HG03575 (cell line): ENCODE measurements around the gene ROBO3.

ENCODE experiments used
- ATAC-seq: cut with Tn5 transposase; IDR thresholded peaks from one replicate; pipeline ENCODE4 v1.9.1; 2021; ENCODE audit not compliant: unreplicated experiment, insufficient number of reproducible peaks, low FRiP score; ENCODE audit errors: extremely low read depth

ROBO3 gene

DNA sequence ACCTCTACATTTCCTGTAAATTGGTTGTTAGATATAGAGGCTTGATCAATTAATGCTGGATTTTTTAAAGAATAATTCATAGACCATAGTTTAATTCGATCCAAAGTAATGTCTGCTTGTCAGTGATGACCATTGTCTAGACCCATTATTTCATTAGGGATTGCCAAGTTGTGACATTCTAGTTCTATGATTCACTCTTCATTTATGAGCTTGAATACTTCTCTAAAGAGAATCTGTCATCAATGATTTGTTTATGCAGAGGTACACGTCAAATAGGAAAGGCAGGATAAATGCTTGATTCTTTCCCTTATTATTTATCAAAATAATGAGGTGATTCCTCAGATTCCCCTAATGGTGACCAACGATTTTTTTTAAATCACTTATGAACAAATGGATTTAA, 24.0 kb upstream of the ROBO3 start:
- no peak for ATAC-seq

DNA sequence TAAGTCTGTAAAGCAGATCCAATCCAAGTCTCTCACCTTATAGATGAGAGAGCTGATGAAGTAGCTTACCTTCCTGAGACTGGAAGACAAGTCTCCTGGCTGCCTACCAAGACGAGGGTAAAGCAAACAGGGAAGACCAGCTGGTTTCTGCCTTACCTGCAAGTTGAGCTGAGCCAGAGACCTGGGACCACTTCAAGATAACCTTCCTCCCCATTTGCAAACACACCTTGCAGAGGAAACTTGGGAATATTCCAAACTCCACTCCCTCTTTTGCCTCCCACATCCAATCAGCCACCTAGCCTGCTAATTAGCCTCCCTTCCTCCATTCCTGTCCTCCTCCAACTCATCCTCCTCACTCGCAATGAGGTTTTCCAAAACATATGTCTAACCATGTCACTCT, 23.4 kb upstream of the ROBO3 start:
- no peak for ATAC-seq

DNA sequence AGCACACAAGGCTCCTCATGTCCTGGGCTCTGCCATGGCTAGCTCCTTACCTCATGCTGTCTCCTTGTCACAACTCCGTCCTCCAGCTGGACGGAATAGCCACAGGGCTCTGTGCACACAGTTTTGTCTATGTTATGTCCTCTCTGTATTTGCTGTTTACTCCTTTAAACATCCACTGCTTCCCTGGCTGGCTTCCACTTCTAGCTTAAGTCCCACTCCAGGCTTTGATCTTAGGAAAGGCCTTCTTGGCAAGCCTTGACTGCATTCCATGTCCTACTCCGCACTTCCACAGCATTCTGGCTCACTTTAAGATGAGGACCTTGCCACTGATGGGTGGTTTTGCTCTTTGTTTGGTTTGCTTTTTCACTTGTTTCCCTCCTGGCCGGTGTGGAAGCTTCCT, 22.9 kb upstream of the ROBO3 start:
- no peak for ATAC-seq

DNA sequence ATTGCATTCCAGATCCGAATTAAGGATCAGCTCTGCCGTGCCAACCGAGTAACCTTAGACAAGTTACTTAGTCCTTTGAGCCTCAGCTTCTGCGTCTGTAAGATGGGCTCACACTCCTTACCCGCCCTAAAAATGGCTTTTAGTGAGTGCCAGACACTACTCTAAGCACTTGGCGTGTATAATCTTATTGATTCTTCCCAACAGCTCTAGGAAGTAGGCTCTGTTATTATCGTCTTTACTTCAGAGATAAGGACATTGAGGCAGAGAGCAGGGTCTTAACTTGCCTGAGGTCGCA, 21.7 kb upstream of the ROBO3 start:
- no peak for ATAC-seq

DNA sequence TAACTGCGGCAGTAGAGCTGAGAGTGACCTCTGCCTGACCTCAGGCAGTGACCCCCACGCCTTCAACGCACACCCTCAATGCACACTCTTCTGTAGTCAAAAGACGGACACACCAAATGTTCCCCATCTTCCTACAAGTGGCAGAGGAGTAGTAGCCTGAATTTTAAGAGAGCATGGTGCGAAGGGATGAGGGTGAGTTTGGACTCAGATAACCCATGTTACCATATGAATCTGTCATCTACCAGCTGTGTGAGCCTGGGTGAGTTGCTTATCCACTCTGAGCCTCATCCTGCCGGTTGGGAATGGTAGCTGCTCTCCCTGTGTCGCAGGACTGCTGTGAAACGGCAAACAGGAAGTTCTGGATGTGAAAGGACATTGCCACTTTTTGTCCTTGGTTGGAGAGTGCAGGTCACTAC, 20.6 kb upstream of the ROBO3 start:
- ATAC-seq = no peak

DNA sequence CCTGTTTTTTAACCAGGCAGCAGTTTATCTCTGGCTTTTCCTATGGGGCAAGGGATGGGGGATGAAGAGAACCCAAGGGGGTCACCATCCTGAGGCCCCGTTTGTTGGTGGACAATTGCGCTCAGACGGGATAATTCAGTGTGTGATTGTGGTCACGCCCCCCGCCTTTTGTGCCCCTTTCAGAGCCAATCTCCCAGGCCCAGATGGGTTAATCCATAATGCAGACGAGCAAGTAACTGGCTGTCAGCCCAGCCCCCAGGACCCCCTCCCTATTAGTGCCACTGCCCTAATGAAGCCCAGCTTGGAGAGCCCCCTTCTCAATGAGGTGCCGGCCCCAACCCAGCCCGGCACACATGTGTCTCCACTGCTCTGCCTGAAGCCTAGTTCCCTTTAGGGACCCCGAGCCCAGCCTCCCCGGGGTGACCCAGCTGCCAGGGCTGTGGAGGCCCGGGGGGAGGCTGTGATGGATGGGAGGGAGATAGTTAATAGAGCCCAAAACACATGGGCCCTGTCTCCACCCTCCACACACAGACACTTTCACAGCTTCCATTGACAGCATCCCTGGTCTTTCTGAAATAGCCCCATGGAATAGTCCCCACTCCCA, 19.1 kb upstream of the ROBO3 start:
- no peak for ATAC-seq

DNA sequence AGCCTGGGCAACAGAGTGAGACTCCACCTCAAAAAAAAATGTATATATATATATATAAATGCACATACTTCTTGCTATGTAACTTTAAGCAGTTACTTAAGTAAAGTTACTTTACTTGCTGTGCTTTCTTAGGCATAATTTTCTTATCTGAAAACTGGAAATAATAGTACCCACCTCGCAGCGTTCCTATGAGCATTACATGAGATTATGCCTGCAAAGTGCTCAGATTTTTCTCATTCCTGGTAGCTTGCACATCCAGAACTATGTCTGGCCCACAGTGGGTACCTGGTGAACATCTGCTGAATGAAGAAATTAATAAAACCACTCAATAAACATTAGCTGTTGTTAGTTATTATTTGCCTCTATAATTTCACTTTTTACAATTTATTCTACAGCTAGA, 6.1 kb upstream of the ROBO3 start:
- ATAC-seq = no peak

DNA sequence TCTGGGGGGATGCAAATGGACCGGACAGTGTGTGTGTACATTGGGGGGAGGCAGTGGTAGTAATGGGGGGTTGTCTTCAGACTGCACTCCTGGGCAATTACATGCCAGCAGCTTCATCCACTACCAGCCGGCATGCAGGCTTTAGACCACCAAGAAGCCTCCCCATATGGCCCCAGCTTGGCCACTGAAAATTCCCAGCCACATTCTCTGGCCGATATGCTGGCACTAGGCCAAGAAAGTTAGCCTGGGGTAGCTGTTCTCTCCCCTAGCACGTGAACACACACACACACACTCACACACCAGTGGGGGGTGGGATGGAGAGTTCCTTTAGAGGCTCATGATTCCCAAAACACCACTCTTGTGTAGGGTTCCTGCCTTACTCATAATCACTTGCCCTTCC, 3.6 kb upstream of the ROBO3 start:
- ATAC-seq = no peak

DNA sequence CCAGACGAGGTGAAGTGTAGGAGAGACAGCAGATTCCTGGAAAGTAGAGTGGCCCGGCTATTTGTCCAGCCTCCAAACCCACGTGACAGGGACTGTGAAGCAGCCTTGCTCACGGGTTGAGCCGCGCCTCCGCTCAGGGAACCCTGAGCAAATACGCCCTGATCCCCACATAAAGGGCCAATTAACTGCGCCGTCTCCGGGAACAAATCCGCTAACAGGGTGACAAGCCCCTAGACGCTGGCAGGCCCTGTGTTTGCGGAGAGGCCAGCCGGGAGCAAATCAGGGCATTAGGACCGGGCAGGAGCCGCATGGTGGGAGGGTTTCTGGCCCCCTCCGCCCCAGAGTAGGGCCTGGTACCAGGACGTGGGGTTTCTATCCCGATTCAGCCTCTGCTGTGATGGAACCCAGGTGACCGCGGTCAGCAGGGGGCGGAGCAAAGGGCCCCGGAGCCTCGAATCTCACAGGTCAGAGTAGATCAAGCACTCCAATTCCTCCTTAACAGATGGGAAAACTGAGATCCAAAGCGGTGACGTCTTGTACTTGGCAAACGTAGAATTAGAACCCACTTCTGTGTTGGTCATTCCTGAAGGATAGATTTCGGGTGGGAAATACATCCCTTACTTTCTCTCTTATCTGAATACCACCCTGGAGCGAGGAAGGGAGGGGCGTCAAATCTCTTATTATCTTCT, 2.0 kb upstream of the ROBO3 start:
- ATAC-seq = no peak

DNA sequence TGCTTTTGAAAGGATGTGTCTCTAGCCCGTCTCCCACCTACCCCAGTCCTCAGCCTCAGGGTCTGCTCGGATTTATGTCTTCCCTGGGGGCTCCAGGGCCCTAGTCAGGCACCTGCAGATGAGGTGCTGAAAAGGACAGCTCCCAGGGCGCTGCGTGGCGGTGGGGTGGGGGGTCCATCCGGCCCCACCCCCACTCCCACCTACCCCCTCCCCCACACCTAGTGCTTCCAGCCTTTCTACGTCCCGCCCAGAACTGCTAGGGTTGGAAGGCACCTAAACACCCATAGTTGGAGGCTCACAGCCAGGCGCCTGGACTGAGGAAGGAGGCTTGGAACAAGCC, 1.4 kb upstream of the ROBO3 start:
- no peak for ATAC-seq

DNA sequence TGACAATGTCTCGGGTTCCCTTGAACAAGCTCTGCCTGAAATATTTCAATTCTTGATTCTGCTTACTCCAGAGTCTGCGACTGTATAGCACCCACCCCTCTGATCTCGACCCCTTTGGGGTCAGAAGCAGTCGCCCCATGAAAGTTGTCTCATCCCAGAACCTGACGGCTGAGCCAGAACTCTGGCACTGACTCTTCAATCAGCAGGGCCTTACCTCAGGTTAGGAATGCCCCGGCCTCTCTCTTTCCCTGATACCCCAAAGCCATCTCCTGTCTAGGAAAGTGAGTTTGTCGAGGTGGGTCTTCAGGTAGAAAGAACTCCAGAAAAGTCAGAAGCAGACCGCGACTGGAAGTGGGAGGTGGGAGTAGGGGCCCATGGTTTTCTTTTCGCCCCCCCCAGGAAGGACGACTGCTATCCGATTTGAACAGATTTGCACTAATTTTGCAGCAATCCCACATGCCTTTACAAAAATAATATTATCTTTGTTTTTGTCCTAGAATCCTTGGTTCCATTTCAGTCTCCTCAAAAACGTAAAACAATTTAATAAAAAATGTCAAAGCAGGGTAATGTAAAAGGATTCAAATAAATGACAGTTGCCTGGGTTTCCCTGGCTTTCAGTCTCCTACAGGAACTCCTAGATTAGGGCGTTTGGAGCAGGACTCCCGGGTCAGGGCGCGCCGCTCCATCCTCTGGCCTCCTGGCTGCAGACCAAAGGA, 898 bp upstream of the ROBO3 start:
- ATAC-seq = no peak

DNA sequence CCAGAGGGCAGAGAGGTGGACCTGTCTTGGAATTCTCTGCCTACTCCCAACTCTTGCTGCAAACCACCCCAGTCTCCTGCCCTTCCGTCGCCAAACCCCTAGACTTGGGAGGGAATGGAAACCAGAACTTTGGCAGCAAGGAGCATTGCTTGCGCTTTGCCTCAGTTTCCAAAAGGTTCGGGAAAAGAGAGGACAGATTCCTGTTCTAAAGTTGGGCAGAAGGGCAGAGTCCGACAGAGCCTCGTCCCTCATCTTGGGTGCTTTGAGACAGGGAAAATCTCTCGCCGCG, 396 bp upstream of the ROBO3 start:
- ATAC-seq = no peak

DNA sequence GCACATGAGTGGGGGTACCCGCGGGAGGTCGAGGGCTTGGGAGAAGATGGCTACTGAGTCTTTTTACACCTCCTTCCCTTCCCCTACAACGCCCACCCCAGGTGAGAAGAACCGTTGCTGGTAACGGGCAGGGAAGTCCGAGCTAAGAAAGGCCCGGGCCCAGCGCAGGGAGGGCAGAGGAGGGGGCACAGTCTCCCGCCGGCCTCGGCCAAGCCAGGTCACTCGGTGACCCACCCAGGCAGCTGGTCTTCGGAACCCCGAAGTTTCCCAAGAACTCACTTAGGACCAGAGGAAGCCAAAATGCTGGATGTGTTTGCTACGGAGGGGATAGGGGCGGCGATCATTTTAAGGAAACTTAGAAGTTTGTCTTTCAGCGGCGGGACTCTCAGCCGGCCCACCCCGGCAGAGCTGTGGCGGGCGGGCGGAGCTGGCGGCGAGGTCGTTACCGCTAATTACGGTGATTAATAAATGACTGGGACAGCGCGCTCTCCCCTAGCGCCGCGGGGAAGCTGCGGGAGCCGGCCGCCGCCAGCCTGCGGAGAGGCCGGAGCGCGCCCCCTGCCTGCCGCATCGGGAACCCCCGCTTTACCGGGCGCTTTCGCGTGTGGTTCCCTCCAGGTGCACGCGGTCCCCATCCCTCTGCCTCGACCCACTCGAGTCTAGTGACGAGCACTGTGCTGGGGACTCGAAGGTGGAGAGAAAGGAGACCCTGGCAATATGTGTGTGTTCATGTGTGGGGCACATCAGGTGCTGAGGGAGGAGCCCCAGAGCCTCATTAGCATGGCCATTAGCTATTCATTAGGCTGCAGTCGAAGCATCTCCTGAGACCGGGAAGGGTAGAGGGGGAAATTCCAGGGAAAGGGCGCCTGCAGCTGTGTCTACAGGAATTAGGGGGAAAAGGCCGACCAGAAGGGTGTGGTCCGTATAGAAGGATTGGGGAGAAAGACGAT, 945 bp downstream of the ROBO3 start:
- no peak for ATAC-seq

DNA sequence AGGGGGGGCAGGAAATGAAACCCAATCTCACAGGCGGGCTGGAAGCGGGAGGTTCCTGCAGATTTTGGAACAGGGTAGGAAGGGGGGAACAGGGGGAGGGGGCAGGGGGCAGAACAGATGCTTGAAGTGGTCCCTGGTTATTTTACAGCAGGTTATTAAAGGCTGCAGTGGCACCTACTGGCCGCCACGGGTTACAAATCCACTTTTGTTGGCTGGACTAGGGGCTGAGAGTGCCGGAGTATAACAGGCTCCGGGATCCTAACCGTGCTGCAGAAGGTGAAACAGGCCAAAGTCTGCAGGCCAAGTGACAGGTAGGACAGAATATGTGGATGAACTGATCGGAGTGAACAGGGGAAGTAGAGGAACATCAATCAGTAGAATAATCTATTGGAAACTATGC, 2.5 kb downstream of the ROBO3 start:
- ATAC-seq = no peak

DNA sequence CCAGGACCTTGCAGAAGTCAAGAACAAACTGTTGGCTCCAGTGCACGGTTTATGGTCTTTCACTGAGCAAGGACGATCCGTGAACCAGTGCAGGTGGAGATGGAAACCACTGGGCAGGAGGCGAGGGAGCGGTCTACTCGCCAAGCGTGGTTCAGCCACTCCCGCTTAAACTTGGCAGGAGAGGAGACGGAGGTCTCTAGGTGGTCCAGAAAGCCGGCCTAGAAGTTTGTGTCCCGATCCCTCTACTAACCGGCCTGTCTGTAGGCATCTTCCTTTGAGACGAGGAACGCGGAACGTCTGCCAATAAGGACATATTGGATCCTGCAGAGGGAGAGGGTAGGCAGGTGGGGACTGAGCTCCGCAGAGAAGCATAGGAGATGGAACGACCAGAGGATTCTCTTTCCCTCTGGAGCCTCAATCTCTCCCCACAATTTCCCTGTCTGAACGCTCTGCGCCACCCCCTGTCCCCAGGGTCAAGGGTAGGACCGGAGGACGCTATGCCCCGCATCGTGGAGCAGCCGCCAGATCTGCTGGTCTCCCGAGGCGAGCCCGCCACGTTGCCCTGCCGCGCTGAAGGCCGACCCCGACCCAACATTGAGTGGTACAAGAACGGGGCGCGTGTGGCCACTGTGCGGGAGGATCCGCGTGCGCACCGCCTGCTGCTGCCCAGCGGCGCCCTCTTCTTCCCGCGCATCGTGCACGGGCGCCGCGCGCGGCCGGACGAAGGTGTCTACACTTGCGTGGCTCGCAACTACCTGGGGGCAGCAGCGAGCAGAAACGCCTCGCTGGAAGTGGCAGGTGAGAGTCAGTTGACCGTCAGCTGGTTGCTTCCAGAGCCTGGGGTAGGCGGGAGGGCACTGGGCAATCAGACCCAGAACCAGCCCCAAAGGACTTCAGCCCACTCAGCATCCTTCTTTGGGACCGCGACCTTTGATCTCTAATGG, 3.4 kb downstream of the ROBO3 start:
- no peak for ATAC-seq

DNA sequence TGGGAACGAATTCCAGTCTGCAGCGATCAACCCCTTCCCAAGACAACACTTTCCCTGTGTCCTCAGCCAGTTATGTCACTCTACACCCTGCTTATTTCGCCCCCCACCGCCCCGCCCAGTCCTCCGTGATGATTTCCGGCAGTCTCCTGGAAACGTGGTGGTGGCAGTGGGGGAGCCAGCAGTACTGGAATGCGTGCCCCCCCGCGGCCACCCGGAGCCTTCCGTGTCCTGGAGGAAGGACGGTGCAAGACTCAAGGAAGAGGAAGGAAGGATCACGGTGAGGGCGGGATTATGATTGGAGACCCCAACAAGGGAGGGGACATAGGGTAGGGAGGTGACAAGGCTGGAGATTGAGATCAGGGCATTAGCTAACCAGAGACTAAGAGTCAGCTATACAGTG, 4.1 kb downstream of the ROBO3 start:
- no peak for ATAC-seq

DNA sequence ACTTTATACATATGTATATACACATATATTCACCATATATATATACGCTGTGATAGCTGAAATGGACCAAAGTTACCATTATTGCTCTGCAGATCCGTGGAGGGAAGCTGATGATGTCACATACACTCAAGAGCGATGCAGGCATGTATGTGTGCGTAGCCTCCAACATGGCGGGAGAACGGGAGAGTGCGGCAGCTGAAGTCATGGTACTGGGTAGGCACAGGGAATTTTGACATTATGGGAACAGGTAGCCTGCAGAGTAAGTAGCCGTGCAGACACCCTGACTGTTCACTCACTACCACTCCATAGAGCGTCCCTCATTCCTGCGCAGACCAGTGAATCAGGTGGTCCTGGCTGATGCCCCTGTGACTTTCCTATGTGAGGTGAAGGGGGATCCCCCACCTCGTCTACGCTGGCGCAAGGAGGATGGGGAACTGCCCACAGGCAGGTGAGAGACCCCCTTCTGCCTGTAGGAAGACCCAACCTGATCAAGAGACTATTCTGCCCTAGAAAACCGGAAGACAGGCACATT, 4.7 kb downstream of the ROBO3 start:
- ATAC-seq = no peak

DNA sequence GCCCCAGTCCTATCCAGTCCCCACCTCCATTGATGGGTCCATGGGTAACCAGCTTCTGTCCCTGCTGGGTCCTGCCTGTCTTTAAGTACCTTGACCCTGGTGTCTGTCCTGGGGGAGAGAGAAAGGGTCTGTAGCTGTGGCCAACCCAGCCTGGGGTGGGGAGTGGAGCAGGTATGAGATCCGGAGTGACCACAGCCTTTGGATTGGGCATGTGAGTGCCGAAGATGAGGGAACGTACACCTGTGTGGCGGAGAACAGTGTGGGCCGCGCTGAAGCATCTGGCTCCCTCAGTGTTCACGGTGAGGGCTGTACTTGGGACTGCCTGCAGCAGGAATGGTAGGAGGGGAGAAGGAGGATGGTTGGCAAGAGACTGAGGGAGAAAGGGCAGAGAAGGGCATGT, 5.2 kb downstream of the ROBO3 start:
- ATAC-seq = no peak

DNA sequence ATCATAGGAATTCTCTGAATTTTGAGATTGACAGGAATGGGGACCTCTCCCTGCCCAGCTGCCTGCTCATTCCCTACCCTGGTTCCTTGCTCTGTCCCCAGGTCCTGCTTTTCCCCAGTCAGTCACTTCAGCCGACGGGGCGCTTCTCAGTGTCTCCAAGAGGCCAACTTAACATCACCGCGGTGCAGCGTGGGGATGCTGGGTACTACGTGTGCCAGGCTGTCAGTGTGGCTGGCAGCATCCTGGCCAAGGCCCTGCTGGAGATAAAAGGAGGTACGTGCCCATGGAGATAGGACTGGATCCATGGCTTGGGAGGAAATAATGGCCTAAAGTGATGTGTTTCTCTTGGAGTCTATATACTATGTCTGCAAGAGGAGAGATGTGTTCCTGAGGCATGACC, 7.0 kb downstream of the ROBO3 start:
- no peak for ATAC-seq
